ENCODE measurements around the gene KCNK6.

The KCNK6 gene

DNA sequence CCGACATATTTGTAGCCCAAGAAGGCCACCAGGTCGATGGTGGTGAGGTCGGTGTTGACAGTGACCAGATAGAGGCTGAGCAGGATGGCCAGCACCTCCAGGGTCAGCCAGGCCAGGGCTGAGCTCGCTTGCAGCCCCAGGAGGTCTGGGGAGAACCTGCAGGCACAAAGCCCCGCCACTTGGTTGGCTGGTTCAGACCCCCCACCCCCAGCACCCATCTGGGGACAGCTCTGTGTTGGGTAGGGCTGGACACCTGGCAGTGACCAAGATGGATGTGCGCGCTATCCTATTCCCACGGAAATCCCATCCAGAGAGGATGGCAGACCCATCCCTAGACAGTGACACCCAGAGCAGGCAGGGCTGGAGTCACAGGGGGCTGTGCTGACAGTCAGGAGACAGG lies 12.0 kb upstream of the KCNK6 start:
- peaks cover 5% of the 10 kb centered on the region for H3K4me1 Mint-ChIP-seq
- no peak for DNase-seq
- no peak overlapping the region for H3K27ac Mint-ChIP-seq
- no peaks in the 10 kb centered on the region for H3K9me3 Mint-ChIP-seq
- no peak overlapping the region for H3K4me3 Mint-ChIP-seq
- no peaks in the 10 kb centered on the region for H3K36me3 Mint-ChIP-seq (ENCODE audit: low read depth)
- H3K27me3 Mint-ChIP-seq (ENCODE audit: low read depth, poor library complexity), result peaks cover 26% of the 10 kb centered on the region
- TF ChIP-seq, protein P1, sequence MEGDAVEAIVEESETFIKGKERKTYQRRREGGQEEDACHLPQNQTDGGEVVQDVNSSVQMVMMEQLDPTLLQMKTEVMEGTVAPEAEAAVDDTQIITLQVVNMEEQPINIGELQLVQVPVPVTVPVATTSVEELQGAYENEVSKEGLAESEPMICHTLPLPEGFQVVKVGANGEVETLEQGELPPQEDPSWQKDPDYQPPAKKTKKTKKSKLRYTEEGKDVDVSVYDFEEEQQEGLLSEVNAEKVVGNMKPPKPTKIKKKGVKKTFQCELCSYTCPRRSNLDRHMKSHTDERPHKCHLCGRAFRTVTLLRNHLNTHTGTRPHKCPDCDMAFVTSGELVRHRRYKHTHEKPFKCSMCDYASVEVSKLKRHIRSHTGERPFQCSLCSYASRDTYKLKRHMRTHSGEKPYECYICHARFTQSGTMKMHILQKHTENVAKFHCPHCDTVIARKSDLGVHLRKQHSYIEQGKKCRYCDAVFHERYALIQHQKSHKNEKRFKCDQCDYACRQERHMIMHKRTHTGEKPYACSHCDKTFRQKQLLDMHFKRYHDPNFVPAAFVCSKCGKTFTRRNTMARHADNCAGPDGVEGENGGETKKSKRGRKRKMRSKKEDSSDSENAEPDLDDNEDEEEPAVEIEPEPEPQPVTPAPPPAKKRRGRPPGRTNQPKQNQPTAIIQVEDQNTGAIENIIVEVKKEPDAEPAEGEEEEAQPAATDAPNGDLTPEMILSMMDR (IDR thresholded peaks at IDR 0.05), result no peak

DNA sequence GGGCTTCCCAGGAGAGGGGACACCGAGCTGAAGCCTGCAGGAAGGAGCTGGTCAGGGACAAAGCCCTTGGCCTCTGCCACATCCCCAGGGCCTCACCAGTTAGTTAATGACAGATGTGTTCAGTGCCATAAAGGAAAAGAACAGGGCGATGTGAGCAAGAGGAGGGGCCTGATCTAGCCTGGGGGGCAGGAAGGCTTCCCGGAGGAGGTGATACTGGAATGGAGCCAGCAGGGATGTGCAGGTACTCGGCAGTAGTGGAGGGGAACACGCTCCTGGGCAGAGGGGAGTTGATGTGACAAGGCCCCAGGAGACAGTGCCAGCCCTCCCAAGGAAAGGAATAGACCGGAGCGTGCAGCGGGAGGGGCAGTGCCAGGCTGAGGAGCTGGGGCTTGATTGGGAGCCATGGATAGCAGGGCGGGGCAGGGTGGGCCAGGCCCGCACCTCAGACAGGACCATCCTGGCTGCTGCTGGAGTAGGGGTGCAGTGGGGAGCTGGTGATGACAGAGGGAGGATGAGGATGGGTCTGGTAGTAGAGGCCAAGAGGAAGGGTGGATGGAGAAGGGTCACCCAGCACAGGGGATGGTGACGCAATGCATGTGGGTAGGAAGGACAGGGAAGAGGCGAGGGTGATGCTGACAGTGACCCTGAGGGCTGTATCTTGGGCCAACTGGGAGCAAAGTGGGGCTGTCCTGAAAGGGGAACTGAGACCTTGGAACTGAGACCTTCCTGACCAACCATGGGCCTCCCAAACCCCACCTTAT lies 11.5 kb upstream of the KCNK6 start:
- peaks cover 20% of the 10 kb centered on the region for H3K27me3 Mint-ChIP-seq (ENCODE audit: low read depth, poor library complexity)
- peaks cover 5% of the 10 kb centered on the region for H3K4me1 Mint-ChIP-seq
- TF ChIP-seq, protein P1 (IDR thresholded peaks at IDR 0.05), result no peak
- H3K9me3 Mint-ChIP-seq, result no peaks in the 10 kb centered on the region
- H3K4me3 Mint-ChIP-seq, result no peak overlapping the region
- H3K36me3 Mint-ChIP-seq (ENCODE audit: low read depth), result no peaks in the 10 kb centered on the region
- DNase-seq, result no peak
- no peak overlapping the region for H3K27ac Mint-ChIP-seq

DNA sequence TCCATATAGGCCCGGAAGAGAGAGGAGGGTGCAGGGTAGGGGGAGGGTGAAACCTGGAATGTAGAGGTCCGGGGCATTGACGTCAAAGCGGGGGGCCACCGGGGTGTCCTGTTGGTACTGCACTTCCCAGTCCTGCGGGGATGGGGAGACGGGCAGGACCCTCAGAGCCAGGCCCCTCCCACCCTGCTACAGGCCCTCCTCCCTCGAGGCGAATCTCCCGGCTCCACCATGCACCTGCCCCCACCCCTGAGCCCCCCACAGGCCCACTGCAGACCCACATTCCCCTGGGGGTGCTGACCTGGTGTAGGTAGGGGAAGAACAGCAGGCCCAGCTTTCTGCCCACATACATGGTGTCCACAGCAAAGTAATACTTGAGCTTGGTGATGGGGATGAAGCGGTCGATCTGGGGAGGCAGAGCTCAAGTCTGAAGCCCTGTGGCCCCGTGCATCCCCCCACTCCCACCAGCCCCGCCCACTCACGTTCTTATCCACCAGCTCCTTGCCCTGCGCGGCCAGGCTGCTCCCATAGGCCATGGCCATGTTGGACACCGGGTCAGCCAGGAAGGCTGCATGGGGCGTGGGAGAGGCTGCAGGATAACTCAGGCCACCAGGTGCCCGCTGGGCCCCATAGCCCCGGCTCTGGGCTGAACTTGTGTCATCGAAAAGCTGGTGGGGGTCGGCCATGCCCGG lies 10.6 kb upstream of the KCNK6 start:
- no peaks in the 10 kb centered on the region for H3K36me3 Mint-ChIP-seq (ENCODE audit: low read depth)
- no peak overlapping the region for H3K4me3 Mint-ChIP-seq
- H3K4me1 Mint-ChIP-seq, result peaks cover 11% of the 10 kb centered on the region
- DNase-seq, result no peak
- TF ChIP-seq, protein P1 (IDR thresholded peaks at IDR 0.05), result no peak
- peaks cover 11% of the 10 kb centered on the region for H3K27me3 Mint-ChIP-seq (ENCODE audit: low read depth, poor library complexity)
- H3K27ac Mint-ChIP-seq, result no peak overlapping the region
- H3K9me3 Mint-ChIP-seq, result no peaks in the 10 kb centered on the region

GRCh38 chr19:38309615-38310278 lies 9.9 kb upstream of the KCNK6 start:
- DNase-seq, result no peak
- H3K9me3 Mint-ChIP-seq, result no peaks in the 10 kb centered on the region
- TF ChIP-seq, protein P1 (IDR thresholded peaks at IDR 0.05), result no peak
- no peak overlapping the region for H3K27ac Mint-ChIP-seq
- H3K4me3 Mint-ChIP-seq, result no peak overlapping the region
- peaks cover 8% of the 10 kb centered on the region for H3K4me1 Mint-ChIP-seq
- H3K36me3 Mint-ChIP-seq (ENCODE audit: low read depth), result no peaks in the 10 kb centered on the region
- peaks cover 6% of the 10 kb centered on the region for H3K27me3 Mint-ChIP-seq (ENCODE audit: low read depth, poor library complexity)

GRCh38 chr19:38310279-38310670 lies 9.4 kb upstream of the KCNK6 start:
- no peak overlapping the region for H3K4me3 Mint-ChIP-seq
- no peak for DNase-seq
- H3K27ac Mint-ChIP-seq, result no peak overlapping the region
- peaks cover 10% of the 10 kb centered on the region for H3K4me1 Mint-ChIP-seq
- TF ChIP-seq, protein P1 (IDR thresholded peaks at IDR 0.05), result no peak
- H3K36me3 Mint-ChIP-seq (ENCODE audit: low read depth), result no peaks in the 10 kb centered on the region
- peaks cover 2% of the 10 kb centered on the region for H3K27me3 Mint-ChIP-seq (ENCODE audit: low read depth, poor library complexity)
- no peaks in the 10 kb centered on the region for H3K9me3 Mint-ChIP-seq

Measured in nephron progenitor cell (in vitro differentiated cells).